Liver (tissue), 9 donors: Measurements from ENCODE around the gene SHC4. TPM values are rescaled to one million over a fixed set of nuclear protein-coding genes. Genes with fewer than 3 reads are reported as not detected.

ENCODE experiments used
- DNase-seq: peaks from one replicate; pipeline ENCODE4 v3.0.0-alpha.2; 2017; ENCODE audit warnings: low spot score
- H3K27ac ChIP-seq, 2 donors: one replicate each; pipeline ENCODE4 v1.7.0; 2013; ENCODE audit warnings: inconsistent platforms in 2 of 2, low read length in 2 of 2, control low read depth in 1 of 2, low read depth in 1 of 2, mild to moderate bottlenecking in 1 of 2
- H3K27me3 ChIP-seq, 4 donors: one replicate each; pipeline versions ENCODE4 v1.6.1 to v1.7.0; 2013; ENCODE audit warnings: low read length in 3 of 4, inconsistent platforms in 1 of 4, mild to moderate bottlenecking in 1 of 4, moderate library complexity in 1 of 4; ENCODE audit not compliant: control insufficient read depth in 4 of 4, insufficient read depth in 4 of 4
- H3K36me3 ChIP-seq, 4 donors: one replicate each; pipeline versions ENCODE4 v1.6.1 to v1.7.0; 2013; ENCODE audit warnings: low read length in 3 of 4, mild to moderate bottlenecking in 3 of 4, low read depth in 1 of 4, moderate library complexity in 1 of 4; ENCODE audit not compliant: control insufficient read depth in 4 of 4, insufficient read depth in 3 of 4
- H3K4me1 ChIP-seq, 4 donors: one replicate each; pipeline versions ENCODE4 v1.6.1 to v1.7.0; 2013; ENCODE audit warnings: low read length in 3 of 4, mild to moderate bottlenecking in 3 of 4, moderate library complexity in 1 of 4; ENCODE audit not compliant: control insufficient read depth in 4 of 4, insufficient read depth in 4 of 4
- H3K4me3 ChIP-seq, 3 donors: one replicate each; pipeline versions ENCODE4 v1.6.1 to v1.7.0; 2013; ENCODE audit warnings: low read length in 3 of 3, control low read depth in 1 of 3, low read depth in 1 of 3, mild to moderate bottlenecking in 1 of 3
- H3K9ac ChIP-seq, 2 donors: one replicate each; pipeline ENCODE4 v1.7.0; 2013; ENCODE audit warnings: low read length in 2 of 2, mild to moderate bottlenecking in 2 of 2, moderate library complexity in 2 of 2, control low read depth in 1 of 2, low read depth in 1 of 2
- H3K9me3 ChIP-seq, 4 donors: one replicate each; pipeline versions ENCODE4 v1.6.1 to v1.7.0; 2013; ENCODE audit warnings: low read length in 3 of 4; ENCODE audit not compliant: control insufficient read depth in 4 of 4
- ATF3 ChIP-seq: IDR thresholded peaks from 2 replicates; pipeline ENCODE4 v1.6.1; 2016; ENCODE audit warnings: antibody characterized with exemption
- EGR1 ChIP-seq, 2 donors: IDR thresholded peaks; 2 replicates each; pipeline ENCODE4 v1.6.1; 2016 to 2018; ENCODE audit warnings: antibody characterized with exemption in 2 of 2, low read depth in 2 of 2
- FOXA2 ChIP-seq: IDR thresholded peaks from 2 replicates; pipeline ENCODE4 v1.6.1; 2016; ENCODE audit warnings: antibody characterized with exemption
- GABPA ChIP-seq, 2 donors: IDR thresholded peaks in 1 of 2; conservative IDR thresholded peaks in 1 of 2; 2 replicates each; pipeline ENCODE4 v1.6.1; 2016; ENCODE audit warnings: antibody characterized with exemption in 2 of 2, mild to moderate bottlenecking in 1 of 2, moderate library complexity in 1 of 2
- HNF4A ChIP-seq, 2 donors: conservative IDR thresholded peaks; 2 replicates each; pipeline ENCODE4 v1.6.1; 2016; ENCODE audit warnings: antibody characterized with exemption in 2 of 2, mild to moderate bottlenecking in 2 of 2
- HNF4G ChIP-seq: IDR thresholded peaks from 2 replicates; pipeline ENCODE4 v1.6.1; 2016; ENCODE audit warnings: antibody characterized with exemption
- JUND ChIP-seq, 2 donors: IDR thresholded peaks; 2 replicates each; pipeline ENCODE4 v1.6.1; 2016; ENCODE audit warnings: antibody characterized with exemption in 2 of 2
- NR2F2 ChIP-seq: IDR thresholded peaks from 2 replicates; pipeline ENCODE4 v1.6.1; 2016; ENCODE audit warnings: antibody characterized with exemption
- RXRA ChIP-seq, 2 donors: IDR thresholded peaks; 2 replicates each; pipeline ENCODE4 v1.6.1; 2017 to 2018; ENCODE audit warnings: antibody characterized with exemption in 2 of 2, mild to moderate bottlenecking in 1 of 2
- SP1 ChIP-seq: IDR thresholded peaks from 2 replicates; pipeline ENCODE4 v1.6.1; 2018; ENCODE audit warnings: antibody characterized with exemption, mild to moderate bottlenecking
- TAF1 ChIP-seq: conservative IDR thresholded peaks from 2 replicates; pipeline ENCODE4 v1.6.1; 2016; ENCODE audit warnings: antibody characterized with exemption, mild to moderate bottlenecking
- WGBS: extraction: QIAGEN DNeasy Blood & Tissue Kit; methylation state at CpG from one replicate; pipeline ENCODE4 v1.1.7; 2013; 5-methylcytosine and 5-hydroxymethylcytosine counted together
- polyA plus RNA-seq, 2 donors: library from polyadenylated mRNA; stranded (reverse) in 1 of 2; unstranded in 1 of 2; fragments of 200-250 nt in 1 of 2; fragments of >200 nt in 1 of 2; fragmentation: Nextera tagmentation in 1 of 2; extraction: Ambion mirVana in 1 of 2; gene quantifications; one replicate each; pipeline versions ENCODE4 v1.2.1 to v1.2.3, GENCODE V29; 2013 to 2015
- total RNA-seq, 2 donors: library from RNA; depleted of rRNA; stranded (reverse); fragments of >200 nt; gene quantifications; one replicate each; pipeline ENCODE4 v1.2.3, GENCODE V29; 2014
- TF ChIP-seq, protein P1 (sequence below): IDR thresholded peaks from 2 replicates; pipeline ENCODE4 v1.6.1; 2016; ENCODE audit warnings: antibody characterized with exemption
- TF ChIP-seq, protein P2 (sequence below): IDR thresholded peaks from 2 replicates; pipeline ENCODE4 v1.6.1; 2016; ENCODE audit warnings: antibody characterized with exemption, mild to moderate bottlenecking
- TF ChIP-seq, protein P3 (sequence below): fragments of 150-350 bp; IDR thresholded peaks from 2 replicates; pipeline ENCODE4 v1.5.1; 2017; ENCODE audit warnings: improper control_type of control experiment, low read depth, low read length; ENCODE audit not compliant: missing input control
- donor health status: healthy.
- donor health status: healthy.
- donor health status: healthy.
- donor health status: healthy.
- donor health status: healthy.

The SHC4 gene
- total and polyA plus RNA-seq, 4 donors: under 0.01 to 0.19 (median 0.05) TPM

DNA sequence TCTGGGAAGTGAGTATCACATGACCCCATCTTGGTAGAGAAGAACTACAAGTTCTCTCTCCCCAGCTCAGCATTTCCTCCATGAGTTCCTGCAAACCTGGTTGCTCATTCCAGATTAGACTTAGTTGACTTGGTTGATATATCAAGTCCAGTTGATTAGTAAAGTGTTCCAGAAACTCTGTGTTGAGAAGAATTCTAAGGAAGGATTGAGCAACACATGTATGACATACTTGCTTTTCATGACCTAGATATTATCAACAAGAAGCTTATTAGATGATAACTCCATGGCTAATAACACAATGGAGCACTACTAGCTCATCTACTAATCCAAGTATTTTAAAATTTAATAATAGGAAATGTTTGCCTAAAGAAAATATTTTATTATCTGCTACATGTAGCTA is 92.2 kb downstream of the SHC4 start:
- Histone ChIP-seq H3K9ac (no peak overlapping the region), H3K4me1 (no peaks in the 10 kb centered on the region), H3K27me3 (no peaks in the 10 kb centered on the region), H3K36me3 (no peaks in the 10 kb centered on the region), H3K9me3 (no peaks in the 10 kb centered on the region), H3K27ac (no peak overlapping the region), H3K4me3 (no peak overlapping the region)
- no peak for DNase-seq
- no peak for TF ChIP-seq RXRA (IDR thresholded peaks at IDR 0.05)
- no peak for TF ChIP-seq HNF4A (conservative IDR thresholded peaks at IDR 0.05)
- no peak for TF ChIP-seq SP1
- TF ChIP-seq ATF3: no peak
- TF ChIP-seq JUND (IDR thresholded peaks at IDR 0.05): no peak
- no peak for TF ChIP-seq FOXA2
- TF ChIP-seq GABPA (IDR thresholded peaks at IDR 0.05 in 1 of 2, conservative IDR thresholded peaks at IDR 0.05 in 1 of 2): no peak
- TF ChIP-seq, protein P1, sequence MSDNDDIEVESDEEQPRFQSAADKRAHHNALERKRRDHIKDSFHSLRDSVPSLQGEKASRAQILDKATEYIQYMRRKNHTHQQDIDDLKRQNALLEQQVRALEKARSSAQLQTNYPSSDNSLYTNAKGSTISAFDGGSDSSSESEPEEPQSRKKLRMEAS: no peak

GRCh38 chr15:48869966-48870365 is 93.8 kb downstream of the SHC4 start:
- H3K27ac ChIP-seq: no peak overlapping the region
- WGBS: 100% methylated on average over 1 of the region's 1 CpG
- TF ChIP-seq ATF3 (no peak), NR2F2 (no peak), FOXA2 (no peak), TAF1 (no peak), EGR1 (IDR thresholded peaks at IDR 0.05; ENCODE audit: low read depth in 2 of 2) (no peak), HNF4G (no peak), GABPA (IDR thresholded peaks at IDR 0.05 in 1 of 2, conservative IDR thresholded peaks at IDR 0.05 in 1 of 2) (no peak), SP1 (no peak)
- TF ChIP-seq, protein P2, sequence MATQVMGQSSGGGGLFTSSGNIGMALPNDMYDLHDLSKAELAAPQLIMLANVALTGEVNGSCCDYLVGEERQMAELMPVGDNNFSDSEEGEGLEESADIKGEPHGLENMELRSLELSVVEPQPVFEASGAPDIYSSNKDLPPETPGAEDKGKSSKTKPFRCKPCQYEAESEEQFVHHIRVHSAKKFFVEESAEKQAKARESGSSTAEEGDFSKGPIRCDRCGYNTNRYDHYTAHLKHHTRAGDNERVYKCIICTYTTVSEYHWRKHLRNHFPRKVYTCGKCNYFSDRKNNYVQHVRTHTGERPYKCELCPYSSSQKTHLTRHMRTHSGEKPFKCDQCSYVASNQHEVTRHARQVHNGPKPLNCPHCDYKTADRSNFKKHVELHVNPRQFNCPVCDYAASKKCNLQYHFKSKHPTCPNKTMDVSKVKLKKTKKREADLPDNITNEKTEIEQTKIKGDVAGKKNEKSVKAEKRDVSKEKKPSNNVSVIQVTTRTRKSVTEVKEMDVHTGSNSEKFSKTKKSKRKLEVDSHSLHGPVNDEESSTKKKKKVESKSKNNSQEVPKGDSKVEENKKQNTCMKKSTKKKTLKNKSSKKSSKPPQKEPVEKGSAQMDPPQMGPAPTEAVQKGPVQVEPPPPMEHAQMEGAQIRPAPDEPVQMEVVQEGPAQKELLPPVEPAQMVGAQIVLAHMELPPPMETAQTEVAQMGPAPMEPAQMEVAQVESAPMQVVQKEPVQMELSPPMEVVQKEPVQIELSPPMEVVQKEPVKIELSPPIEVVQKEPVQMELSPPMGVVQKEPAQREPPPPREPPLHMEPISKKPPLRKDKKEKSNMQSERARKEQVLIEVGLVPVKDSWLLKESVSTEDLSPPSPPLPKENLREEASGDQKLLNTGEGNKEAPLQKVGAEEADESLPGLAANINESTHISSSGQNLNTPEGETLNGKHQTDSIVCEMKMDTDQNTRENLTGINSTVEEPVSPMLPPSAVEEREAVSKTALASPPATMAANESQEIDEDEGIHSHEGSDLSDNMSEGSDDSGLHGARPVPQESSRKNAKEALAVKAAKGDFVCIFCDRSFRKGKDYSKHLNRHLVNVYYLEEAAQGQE: no peak
- TF ChIP-seq, protein P3, sequence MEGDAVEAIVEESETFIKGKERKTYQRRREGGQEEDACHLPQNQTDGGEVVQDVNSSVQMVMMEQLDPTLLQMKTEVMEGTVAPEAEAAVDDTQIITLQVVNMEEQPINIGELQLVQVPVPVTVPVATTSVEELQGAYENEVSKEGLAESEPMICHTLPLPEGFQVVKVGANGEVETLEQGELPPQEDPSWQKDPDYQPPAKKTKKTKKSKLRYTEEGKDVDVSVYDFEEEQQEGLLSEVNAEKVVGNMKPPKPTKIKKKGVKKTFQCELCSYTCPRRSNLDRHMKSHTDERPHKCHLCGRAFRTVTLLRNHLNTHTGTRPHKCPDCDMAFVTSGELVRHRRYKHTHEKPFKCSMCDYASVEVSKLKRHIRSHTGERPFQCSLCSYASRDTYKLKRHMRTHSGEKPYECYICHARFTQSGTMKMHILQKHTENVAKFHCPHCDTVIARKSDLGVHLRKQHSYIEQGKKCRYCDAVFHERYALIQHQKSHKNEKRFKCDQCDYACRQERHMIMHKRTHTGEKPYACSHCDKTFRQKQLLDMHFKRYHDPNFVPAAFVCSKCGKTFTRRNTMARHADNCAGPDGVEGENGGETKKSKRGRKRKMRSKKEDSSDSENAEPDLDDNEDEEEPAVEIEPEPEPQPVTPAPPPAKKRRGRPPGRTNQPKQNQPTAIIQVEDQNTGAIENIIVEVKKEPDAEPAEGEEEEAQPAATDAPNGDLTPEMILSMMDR: no peak
- no peak overlapping the region for H3K9ac ChIP-seq
- H3K4me1 ChIP-seq: no peaks in the 10 kb centered on the region
- H3K9me3 ChIP-seq: no peaks in the 10 kb centered on the region
- H3K27me3 ChIP-seq: no peaks in the 10 kb centered on the region
- H3K36me3 ChIP-seq: no peaks in the 10 kb centered on the region
- no peak for DNase-seq
- no peak overlapping the region for H3K4me3 ChIP-seq
